Measurements from ENCODE around the gene MBD6.

DNA sequence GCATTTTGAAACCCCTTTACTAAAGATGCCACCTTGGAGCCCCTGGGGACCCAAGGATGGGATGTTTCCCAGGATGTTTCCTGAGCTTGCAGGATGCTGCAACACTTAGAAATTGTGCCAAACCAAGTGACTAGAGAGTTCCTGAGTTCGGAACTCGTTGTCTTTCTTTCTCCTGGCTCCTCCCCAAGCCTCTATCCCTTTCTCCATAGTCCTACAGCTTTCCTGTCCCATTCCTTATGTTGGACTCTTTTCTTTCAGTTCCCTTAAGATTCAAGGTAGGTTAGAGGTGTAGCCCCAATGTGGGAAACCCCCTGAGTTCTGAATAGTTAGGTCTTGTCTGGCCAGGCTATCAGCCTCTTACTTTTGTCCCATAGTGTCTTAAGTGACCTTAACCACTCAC lies 25.9 kb downstream of the MBD6 start:
- TF ChIP-seq FOXA1 (IDR thresholded peaks at IDR 0.05) (no peak), TARDBP (IDR thresholded peaks at IDR 0.05) (no peak), BHLHE40 (IDR thresholded peaks at IDR 0.05; ENCODE audit: borderline replicate concordance) (no peak), SP1 (IDR thresholded peaks at IDR 0.05) (no peak), FOXM1 (IDR thresholded peaks at IDR 0.05; ENCODE audit: borderline replicate concordance) (no peak), SUZ12 (IDR thresholded peaks at IDR 0.05) (no peak)

All from HEK293T (cell line).